GM12874 (cell line): ENCODE measurements around the gene RASGEF1C.

Experiments used
- CTCF ChIP-seq: IDR thresholded peaks from 2 replicates; pipeline ENCODE4 v1.5.1; 2011; ENCODE audit warnings: low read depth, mild to moderate bottlenecking, control low read depth, low read length, moderate library complexity; ENCODE audit not compliant: insufficient read depth

RASGEF1C gene

GRCh38 chr5:180216646-180217171 is 7.7 kb upstream of the RASGEF1C start:
- no peak for TF ChIP-seq CTCF

GRCh38 chr5:180215783-180216630 is 7.0 kb upstream of the RASGEF1C start:
- no peak for TF ChIP-seq CTCF

GRCh38 chr5:180214870-180215770 is 6.1 kb upstream of the RASGEF1C start:
- TF ChIP-seq CTCF: no peak

- TF ChIP-seq CTCF: no peak
Measured at GRCh38 chr5:180213657-180214207, 4.7 kb upstream of the RASGEF1C start.

- TF ChIP-seq CTCF: no peak
Measured at GRCh38 chr5:180213256-180213600, 4.2 kb upstream of the RASGEF1C start.

GRCh38 chr5:180212363-180213255 is 3.6 kb upstream of the RASGEF1C start:
- TF ChIP-seq CTCF: no peak
